Measurements from ENCODE around the gene TRPM3.

The TRPM3 gene

GRCh38 chr9:70832492-70832891 is 288.9 kb downstream of the TRPM3 start:
- Mint-ChIP-seq H3K27ac (no peak overlapping the region), H3K9me3 (no peaks in the 10 kb centered on the region), H3K4me3 (no peak overlapping the region)

GRCh38 chr9:70830618-70831017 is 290.8 kb downstream of the TRPM3 start:
- Mint-ChIP-seq H3K4me1 (peaks cover 9% of the 10 kb centered on the region), H3K36me3 (ENCODE audit: low read depth) (no peaks in the 10 kb centered on the region), H3K9me3 (no peaks in the 10 kb centered on the region), H3K27me3 (ENCODE audit: low read depth, poor library complexity) (no peaks in the 10 kb centered on the region), H3K4me3 (no peak overlapping the region), H3K27ac (no peak overlapping the region)
- TF ChIP-seq CTCF (IDR thresholded peaks at IDR 0.05), result no peak
- DNase-seq, result no peak

More at GRCh38 chr9:70832492-70832891, 288.9 kb downstream of the TRPM3 start:
- Mint-ChIP-seq H3K36me3 (ENCODE audit: low read depth) (no peaks in the 10 kb centered on the region), H3K4me1 (peaks cover 9% of the 10 kb centered on the region), H3K27me3 (ENCODE audit: low read depth, poor library complexity) (no peaks in the 10 kb centered on the region)
- DNase-seq, result no peak
- no peak for TF ChIP-seq CTCF (IDR thresholded peaks at IDR 0.05)

GRCh38 chr9:70829591-70830265 is 291.7 kb downstream of the TRPM3 start:
- H3K27me3 Mint-ChIP-seq (ENCODE audit: low read depth, poor library complexity), result no peaks in the 10 kb centered on the region
- no peak for TF ChIP-seq CTCF (IDR thresholded peaks at IDR 0.05)
- no peaks in the 10 kb centered on the region for H3K9me3 Mint-ChIP-seq
- H3K4me3 Mint-ChIP-seq, result no peak overlapping the region
- H3K36me3 Mint-ChIP-seq (ENCODE audit: low read depth), result no peaks in the 10 kb centered on the region
- peaks cover 11% of the 10 kb centered on the region for H3K4me1 Mint-ChIP-seq
- H3K27ac Mint-ChIP-seq, result no peak overlapping the region
- DNase-seq, result no peak

GRCh38 chr9:70826562-70826961 is 294.9 kb downstream of the TRPM3 start:
- H3K36me3 Mint-ChIP-seq (ENCODE audit: low read depth), result no peaks in the 10 kb centered on the region
- TF ChIP-seq CTCF (IDR thresholded peaks at IDR 0.05), result no peak

GRCh38 chr9:70823284-70823683 is 298.1 kb downstream of the TRPM3 start:
- no peak for TF ChIP-seq CTCF (IDR thresholded peaks at IDR 0.05)
- H3K4me3 Mint-ChIP-seq, result no peak overlapping the region
- no peaks in the 10 kb centered on the region for H3K9me3 Mint-ChIP-seq
- H3K27ac Mint-ChIP-seq, result no peak overlapping the region
- no peak for DNase-seq
- no peaks in the 10 kb centered on the region for H3K36me3 Mint-ChIP-seq (ENCODE audit: low read depth)
- peaks cover 2% of the 10 kb centered on the region for H3K27me3 Mint-ChIP-seq (ENCODE audit: low read depth, poor library complexity)
- peaks cover 4% of the 10 kb centered on the region for H3K4me1 Mint-ChIP-seq

More at GRCh38 chr9:70826562-70826961, 294.9 kb downstream of the TRPM3 start:
- Mint-ChIP-seq H3K27ac (no peak overlapping the region), H3K27me3 (ENCODE audit: low read depth, poor library complexity) (peaks cover 2% of the 10 kb centered on the region), H3K4me1 (peaks cover 4% of the 10 kb centered on the region), H3K9me3 (no peaks in the 10 kb centered on the region), H3K4me3 (no peak overlapping the region)
- no peak for DNase-seq

GRCh38 chr9:70817311-70817710 is 304.1 kb downstream of the TRPM3 start:
- no peak for DNase-seq
- no peak overlapping the region for H3K27ac Mint-ChIP-seq
- H3K36me3 Mint-ChIP-seq (ENCODE audit: low read depth), result no peaks in the 10 kb centered on the region
- no peaks in the 10 kb centered on the region for H3K27me3 Mint-ChIP-seq (ENCODE audit: low read depth, poor library complexity)
- TF ChIP-seq CTCF (IDR thresholded peaks at IDR 0.05), result no peak
- no peaks in the 10 kb centered on the region for H3K9me3 Mint-ChIP-seq
- H3K4me3 Mint-ChIP-seq, result no peak overlapping the region
- H3K4me1 Mint-ChIP-seq, result no peaks in the 10 kb centered on the region

Data from nephron progenitor cell (in vitro differentiated cells).